GM12872 (cell line): ENCODE results near the gene WDR37.

Experiments
- TF ChIP-seq, protein P1 (sequence below): IDR thresholded peaks from 3 replicates; pipeline ENCODE4 v1.5.1; 2011; ENCODE audit warnings: low read depth, mild to moderate bottlenecking, low read length, moderate library complexity; ENCODE audit not compliant: insufficient read depth

Gene WDR37

DNA sequence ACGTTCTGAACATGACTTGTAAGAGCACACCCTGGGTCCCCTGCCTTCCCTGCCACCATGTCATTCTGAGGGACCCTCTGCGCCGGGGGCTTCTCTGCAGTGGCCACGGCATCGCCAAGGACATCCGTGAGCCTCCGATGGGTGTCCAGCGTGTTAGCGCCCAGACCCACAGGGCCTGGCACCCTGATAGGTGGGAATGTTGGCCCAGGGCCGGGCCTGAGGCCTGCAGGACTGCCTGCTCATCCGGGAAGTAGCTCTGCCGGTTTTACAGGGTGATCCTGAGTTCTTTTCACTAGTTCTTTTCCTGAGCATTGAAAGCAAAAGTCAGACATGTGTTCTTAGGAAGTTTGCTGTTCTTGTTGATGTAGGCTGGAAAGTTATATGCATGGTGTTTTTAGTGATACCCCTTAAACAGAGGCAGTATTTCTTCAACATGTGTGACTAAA is 54.5 kb downstream of the WDR37 start:
- TF ChIP-seq, protein P1, sequence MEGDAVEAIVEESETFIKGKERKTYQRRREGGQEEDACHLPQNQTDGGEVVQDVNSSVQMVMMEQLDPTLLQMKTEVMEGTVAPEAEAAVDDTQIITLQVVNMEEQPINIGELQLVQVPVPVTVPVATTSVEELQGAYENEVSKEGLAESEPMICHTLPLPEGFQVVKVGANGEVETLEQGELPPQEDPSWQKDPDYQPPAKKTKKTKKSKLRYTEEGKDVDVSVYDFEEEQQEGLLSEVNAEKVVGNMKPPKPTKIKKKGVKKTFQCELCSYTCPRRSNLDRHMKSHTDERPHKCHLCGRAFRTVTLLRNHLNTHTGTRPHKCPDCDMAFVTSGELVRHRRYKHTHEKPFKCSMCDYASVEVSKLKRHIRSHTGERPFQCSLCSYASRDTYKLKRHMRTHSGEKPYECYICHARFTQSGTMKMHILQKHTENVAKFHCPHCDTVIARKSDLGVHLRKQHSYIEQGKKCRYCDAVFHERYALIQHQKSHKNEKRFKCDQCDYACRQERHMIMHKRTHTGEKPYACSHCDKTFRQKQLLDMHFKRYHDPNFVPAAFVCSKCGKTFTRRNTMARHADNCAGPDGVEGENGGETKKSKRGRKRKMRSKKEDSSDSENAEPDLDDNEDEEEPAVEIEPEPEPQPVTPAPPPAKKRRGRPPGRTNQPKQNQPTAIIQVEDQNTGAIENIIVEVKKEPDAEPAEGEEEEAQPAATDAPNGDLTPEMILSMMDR, result no peak

DNA sequence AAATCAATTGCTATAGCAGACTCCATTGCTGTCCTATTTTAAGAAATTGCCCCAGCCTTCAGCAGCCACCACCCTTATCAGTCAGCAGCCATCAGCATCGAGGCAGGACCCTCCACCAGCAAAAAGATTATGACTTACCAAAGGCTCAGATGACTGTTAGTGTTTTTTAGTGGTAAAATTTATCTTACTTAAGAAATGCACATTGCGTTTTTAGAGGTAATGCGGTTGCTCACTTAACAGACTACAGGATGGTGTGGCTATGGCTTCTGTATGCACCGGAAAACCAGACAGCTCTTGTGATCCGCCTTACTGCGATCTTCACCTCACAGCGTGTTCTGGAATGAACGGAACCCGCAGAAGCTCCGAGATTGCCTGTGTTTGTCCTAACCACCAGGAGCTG is 58.1 kb downstream of the WDR37 start:
- TF ChIP-seq, protein P1, result no peak

GRCh38 chr10:1114719-1115606 is 58.8 kb downstream of the WDR37 start:
- TF ChIP-seq, protein P1, result no peak

- TF ChIP-seq, protein P1, result no peak
Observed at GRCh38 chr10:1115607-1115955, 59.4 kb downstream of the WDR37 start.

DNA sequence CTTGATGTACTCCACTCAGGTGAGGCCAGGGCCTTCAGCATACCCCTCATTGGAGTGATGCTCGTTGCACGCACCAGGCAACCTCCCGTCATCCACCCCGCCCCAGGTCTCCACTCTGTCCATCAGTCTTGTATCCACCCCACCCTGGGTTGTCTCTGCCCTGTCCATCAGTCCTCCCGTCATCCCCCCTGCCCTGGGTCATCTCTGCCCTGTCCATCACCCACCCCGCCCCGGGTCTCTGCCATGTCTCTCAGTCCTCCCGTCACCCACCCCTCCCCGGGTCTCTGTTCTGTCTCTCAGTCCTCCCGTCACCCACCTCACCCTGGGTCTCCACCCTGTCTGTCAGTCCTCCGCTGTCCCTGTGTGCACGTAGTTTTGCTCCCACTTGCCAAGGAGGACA is 59.9 kb downstream of the WDR37 start:
- TF ChIP-seq, protein P1, result no peak

DNA sequence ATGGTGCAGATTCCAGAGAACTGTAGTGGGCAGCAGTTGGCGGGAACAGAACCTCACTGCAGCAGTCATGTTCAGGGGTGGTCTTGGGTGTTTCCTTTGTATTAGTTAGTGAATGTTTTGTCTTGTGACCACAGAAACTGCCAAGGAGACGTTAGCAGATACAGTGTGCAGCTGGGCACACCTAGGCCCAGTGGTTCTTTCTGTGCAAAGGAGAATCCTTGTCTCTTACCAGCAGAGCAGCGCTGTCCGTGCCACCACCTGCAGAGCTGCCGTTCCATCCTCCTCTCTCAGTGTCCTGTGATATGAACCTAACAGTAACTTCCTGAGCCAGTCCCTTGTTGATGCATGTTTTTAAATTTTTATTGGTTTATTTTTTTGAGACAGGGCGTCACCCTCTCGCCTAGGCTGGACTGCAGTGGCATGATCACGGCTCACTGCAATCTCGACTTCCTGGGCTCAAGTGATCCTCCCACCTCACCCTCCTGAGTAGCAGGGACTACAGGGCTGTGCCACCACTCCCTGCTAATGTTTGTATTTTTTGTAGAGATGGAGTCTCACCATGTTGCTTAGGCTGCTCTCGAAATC is 60.6 kb downstream of the WDR37 start:
- TF ChIP-seq, protein P1, result no peak

DNA sequence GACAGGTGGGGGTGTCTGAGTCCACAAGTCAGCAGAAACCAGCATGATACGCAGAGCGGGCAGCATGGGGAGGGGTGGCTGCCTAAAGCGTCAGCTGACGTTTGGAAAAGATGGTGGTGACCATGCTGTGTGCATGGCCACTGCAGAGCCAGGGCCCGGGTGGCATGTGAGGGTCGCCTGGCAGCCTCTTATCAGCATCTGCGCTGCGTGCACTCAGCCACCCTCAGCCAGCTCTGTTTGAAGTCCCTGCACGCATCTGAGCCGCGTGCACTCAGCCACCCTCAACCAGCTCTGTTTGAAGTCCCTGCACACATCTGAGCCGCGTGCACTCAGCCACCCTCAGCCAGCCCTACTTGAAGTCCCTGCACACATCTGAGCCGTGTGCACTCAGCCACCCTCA is 61.5 kb downstream of the WDR37 start:
- TF ChIP-seq, protein P1, result no peak
